ENCODE data around the gene OR2T6.
"Not testable (repeated sequence)": the region's sequence is repeated elsewhere in the genome, so short reads cannot be mapped to it uniquely, and the experiment has no call there.

OR2T6 gene

DNA sequence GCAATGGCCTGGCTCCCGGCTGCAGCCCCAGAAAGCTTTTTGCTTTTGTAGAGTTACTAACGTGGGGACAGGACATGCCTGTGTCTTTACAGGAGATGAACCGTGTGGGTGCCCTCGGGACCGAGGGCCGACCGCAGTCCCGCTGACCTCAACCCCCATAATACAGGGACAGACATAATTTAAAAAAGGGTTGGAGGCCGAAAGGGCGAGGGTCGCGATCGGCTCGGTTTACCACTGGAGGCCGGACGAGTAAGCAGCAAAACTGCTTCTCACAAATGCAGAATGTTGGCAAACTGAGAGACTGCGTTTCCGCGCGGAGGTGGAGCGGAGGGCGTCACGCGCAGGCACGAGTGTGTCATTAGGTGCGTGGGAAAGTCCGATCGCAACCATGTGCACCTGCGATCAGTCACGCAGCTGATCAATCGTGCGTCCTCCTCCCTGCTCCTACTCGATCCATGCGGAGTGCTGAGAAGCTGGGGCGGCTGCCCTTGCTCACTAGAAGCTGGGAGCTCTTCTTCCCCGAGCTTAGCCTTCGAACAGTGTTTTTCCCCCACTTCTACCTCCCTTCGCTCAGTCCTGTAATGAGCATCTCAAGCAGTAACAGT, 58.4 kb downstream of the OR2T6 start:
- not testable (repeated sequence) for DNase-seq (ENCODE audit: low read depth in 2 of 2)

DNA sequence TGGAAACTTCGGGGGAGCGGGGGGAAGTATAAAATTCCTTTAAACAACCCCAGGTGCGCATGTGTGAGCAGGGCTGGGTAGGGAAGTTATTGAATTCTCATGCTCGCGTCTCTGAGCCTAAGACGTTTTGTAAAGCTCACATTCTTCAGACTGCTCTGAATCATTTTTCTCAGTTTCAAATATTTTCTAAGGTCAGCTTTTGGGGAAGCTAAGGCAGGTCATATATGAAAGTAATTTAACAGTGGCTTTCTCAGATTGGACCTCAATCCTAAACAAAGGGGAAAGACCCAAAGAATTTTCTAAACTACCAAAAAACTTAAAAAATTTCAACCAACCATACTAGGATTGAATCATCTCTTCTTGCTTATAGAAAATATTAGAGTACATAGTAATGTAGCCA, 59.4 kb downstream of the OR2T6 start:
- DNase-seq (ENCODE audit: low read depth in 2 of 2): not testable (repeated sequence)

DNA sequence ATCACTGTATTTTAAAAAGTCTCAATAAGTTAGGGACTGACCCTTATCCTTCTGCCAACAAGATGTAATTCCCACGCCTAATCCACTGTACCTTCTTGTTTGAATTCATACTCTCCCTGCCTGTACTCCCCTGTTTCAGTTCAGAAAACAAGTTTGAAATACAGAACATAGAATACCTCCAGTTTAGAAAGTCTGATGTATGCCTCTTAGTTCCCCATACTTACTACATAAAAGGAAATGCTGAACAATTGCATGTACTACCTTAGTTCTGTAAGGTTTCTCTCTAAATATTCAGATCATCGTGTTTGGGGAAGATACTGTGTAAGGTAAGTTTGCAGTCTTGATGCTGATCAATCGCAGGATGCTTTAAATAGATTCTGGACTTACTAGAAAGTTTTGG, 60.8 kb downstream of the OR2T6 start:
- not testable (repeated sequence) for DNase-seq (ENCODE audit: low read depth in 2 of 2)

DNA sequence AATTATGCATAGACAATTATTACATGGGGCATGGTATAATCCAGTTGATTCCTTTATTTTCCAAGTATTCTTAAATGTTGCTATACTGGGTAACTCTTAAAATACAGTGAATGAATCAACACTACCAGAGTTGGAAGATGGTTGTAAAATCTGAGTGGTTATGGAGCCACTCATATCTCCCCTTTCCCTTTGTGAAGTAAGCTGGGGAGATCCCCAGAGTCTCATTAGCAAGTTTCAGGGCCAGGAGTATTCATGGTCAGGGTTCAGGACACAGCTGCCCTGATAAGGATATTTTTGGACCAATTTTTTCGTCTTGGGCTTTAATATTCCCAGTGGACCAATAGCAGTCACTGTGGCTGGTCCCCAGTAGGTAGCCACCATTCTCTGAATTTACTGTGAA, 63.1 kb downstream of the OR2T6 start:
- DNase-seq (ENCODE audit: low read depth in 2 of 2): not testable (repeated sequence)

DNA sequence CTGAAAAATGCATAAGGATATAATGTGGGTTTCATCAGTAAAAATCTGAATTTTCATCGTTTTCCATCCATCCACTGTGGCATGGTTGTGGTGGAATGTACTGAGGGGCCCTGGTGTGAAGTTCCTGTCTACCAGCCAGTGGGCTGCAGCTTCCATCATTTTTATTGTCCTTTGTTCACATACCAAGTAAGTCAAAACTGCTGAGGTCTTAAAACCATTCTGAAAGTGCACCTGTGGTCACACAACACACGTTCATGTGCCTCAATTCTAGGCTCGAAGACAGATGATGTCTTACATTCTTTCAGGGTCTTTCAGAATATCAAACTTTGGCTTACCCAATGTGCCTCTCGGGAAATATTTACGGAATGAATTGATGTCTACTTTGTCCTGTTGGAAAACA, 63.7 kb downstream of the OR2T6 start:
- DNase-seq (ENCODE audit: low read depth in 2 of 2): not testable (repeated sequence)

Data from activated CD4-positive, alpha-beta T cell treated with anti-CD3 and anti-CD28 coated beads for 24 hours (primary cell).